NCI-H748 treated with DMSO at 0.1 percent for 48 hours (cell line): ENCODE measurements around the gene PGP.

Experiments used
- DNase-seq: peaks from one replicate; lab custom pipeline; 2025; lab: John Stamatoyannopoulos, UW

Gene PGP

GRCh38 chr16:2163211-2163881 lies 51.3 kb downstream of the PGP start:
- no peak for DNase-seq

- DNase-seq = no peak
These were observed 51.9 kb downstream of the PGP start for GRCh38 chr16:2162676-2163118.

DNA sequence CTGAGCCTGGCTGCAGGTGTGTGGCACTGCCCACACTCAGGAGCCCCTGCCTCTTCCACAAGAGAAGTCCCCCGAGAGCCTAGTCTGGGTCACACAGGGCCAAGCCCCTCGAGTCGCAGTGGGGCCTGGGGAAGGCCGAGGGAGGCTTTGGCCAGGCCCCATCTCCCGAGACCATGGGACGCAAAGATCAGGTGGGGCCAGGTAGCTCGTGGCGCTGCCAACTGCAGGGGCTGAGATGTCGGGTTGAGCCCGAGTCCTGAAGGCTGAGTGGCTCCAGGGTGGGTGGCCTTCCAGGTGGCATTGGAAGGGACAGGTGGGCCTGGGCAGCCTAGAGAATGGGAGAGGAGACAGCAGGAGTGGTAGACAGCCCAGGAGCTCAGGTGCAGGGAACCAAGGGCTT lies 52.7 kb downstream of the PGP start:
- no peak for DNase-seq
